Brain microvascular endothelial cell (primary cell): Measurements from ENCODE around the gene PPIE.

ENCODE experiments used
- DNase-seq: peaks from one replicate; pipeline ENCODE4 v3.0.0-alpha.2; 2020
- H3K27ac ChIP-seq: fragments of 250-450 bp; sonication (Bioruptor Pico); 2 replicates; pipeline ENCODE4 v1.5.1; 2020; ENCODE audit warnings: mild to moderate bottlenecking, moderate library complexity
- H3K27me3 ChIP-seq: fragments of 250-450 bp; sonication (Bioruptor Pico); replicated peaks from 2 replicates; pipeline ENCODE4 v1.5.1; 2020; ENCODE audit warnings: mild to moderate bottlenecking
- H3K36me3 ChIP-seq: fragments of 250-450 bp; sonication (Bioruptor Pico); replicated peaks from 2 replicates; pipeline ENCODE4 v1.5.1; 2020; ENCODE audit warnings: mild to moderate bottlenecking
- H3K4me3 ChIP-seq: 2 replicates; pipeline ENCODE4 v1.5.1; 2011; ENCODE audit warnings: low read depth, mild to moderate bottlenecking, control low read depth, low read length, moderate library complexity
- CTCF ChIP-seq: IDR thresholded peaks from 2 replicates; pipeline ENCODE4 v1.5.1; 2011; ENCODE audit warnings: low read depth, mild to moderate bottlenecking, moderate library complexity, low read length, control low read depth, inconsistent platforms; ENCODE audit errors: missing control alignments
- in situ Hi-C: cut with HindIII; loops from 2 replicates; pipeline ENCODE4 v1.10.0; 2017; ENCODE audit warnings: low sequenced_read_pairs, low pct_ligation_motif_present

Gene PPIE

DNA sequence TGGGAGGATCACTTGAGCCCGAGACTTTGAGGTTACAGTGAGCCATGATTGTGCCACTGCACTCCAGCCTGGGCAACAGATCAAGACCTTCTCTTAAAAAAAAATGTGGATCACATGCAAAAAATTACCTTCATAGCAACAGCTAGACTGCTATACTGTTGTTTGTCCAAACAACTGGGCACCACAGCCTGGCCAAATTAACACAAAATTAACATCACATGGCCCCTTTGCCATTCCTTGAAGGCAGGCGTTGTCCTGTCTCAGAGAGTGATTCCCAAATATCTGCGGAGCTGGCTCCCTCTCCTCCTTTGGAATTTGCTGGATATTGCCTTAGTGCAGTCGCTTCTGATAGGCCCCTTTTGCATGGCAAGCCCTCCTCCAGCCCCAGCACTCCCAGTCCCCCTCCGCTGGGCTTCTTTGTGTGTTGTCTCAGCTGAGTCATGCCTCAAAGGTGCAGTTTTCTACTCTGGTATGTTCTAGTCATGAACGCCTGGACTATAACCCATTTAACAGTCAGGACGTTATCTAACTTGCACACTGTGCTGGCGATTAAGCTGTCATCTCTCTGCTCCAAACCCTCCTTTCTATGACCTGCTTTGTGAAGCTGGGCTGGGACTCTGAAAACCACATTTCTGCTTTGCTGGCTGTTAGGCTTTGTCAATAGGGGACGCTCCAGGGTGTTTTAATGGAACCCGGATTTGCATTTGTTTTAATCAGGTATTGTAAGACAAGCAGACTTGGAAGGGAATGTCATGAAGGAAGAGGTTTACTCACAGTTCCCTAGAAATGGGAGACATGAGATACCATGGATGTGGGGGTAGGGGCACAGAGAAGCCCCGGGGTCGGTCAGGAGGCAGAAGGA, 27.3 kb upstream of the PPIE start:
- no peak overlapping the region for H3K27ac ChIP-seq
- no peaks in the 10 kb centered on the region for H3K36me3 ChIP-seq
- peak; percentile 56 for DNase-seq
- in situ Hi-C loops, result no loop called here
- peak; percentile 14 for TF ChIP-seq CTCF
- no peak overlapping the region for H3K4me3 ChIP-seq
- H3K27me3 ChIP-seq, result peaks cover 15% of the 10 kb centered on the region

GRCh38 chr1:39711966-39712340, 26.7 kb upstream of the PPIE start:
- Histone ChIP-seq H3K27me3 (peaks cover 16% of the 10 kb centered on the region), H3K27ac (no peak overlapping the region), H3K4me3 (no peak overlapping the region), H3K36me3 (no peaks in the 10 kb centered on the region)
- DNase-seq, result no peak
- in situ Hi-C loops, result no loop called here
- TF ChIP-seq CTCF, result no peak

DNA sequence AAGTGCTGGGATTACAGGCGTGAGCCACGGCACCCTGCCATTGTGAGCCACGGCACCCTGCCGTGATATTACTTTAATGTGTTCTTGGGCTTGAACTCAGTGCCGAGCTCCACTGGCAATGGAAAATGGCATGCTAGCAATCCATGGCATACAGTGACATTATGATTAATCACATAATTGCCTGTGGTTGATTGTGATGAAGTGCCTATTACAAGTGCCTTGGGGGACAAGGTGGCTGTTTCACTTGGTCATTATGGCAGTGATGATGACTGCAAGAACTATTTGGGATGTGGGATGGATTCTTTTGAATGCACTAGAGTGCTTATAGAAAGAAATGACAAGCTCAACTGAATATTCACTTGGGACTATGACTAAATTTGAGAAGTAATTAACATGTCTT, 25.1 kb upstream of the PPIE start:
- Histone ChIP-seq H3K27ac (no peak overlapping the region), H3K4me3 (no peak overlapping the region), H3K27me3 (peaks cover 29% of the 10 kb centered on the region), H3K36me3 (no peaks in the 10 kb centered on the region)
- in situ Hi-C loops, result no loop called here
- no peak for TF ChIP-seq CTCF
- DNase-seq, result no peak

GRCh38 chr1:39717809-39718208, 20.9 kb upstream of the PPIE start:
- H3K4me3 ChIP-seq, result no peak overlapping the region
- in situ Hi-C loops, result no loop called here
- H3K27me3 ChIP-seq, result peaks cover 29% of the 10 kb centered on the region
- peak; percentile 33 for TF ChIP-seq CTCF
- no peak for DNase-seq
- H3K36me3 ChIP-seq, result no peaks in the 10 kb centered on the region
- no peak overlapping the region for H3K27ac ChIP-seq

GRCh38 chr1:39720094-39720999, 18.3 kb upstream of the PPIE start:
- Histone ChIP-seq H3K27me3 (peaks cover 29% of the 10 kb centered on the region), H3K36me3 (no peaks in the 10 kb centered on the region), H3K4me3 (no peak overlapping the region), H3K27ac (no peak overlapping the region)
- DNase-seq, result peak; percentile 24
- in situ Hi-C loops, result no loop called here
- peak; percentile 25 for TF ChIP-seq CTCF
